BE2C (cell line): ENCODE data around the gene CX3CR1.
A peak's percentile ranks its signal among the peaks of the same experiment; 100 is the strongest.

ENCODE experiments used
- DNase-seq: peaks from one replicate; pipeline ENCODE4 v3.0.0-alpha.2; 2020
- H3K27me3 ChIP-seq: fragments of 250-450 bp; sonication (Bioruptor Pico); 2 replicates; pipeline ENCODE4 v1.5.1; 2020; ENCODE audit warnings: mild to moderate bottlenecking
- H3K36me3 ChIP-seq: fragments of 250-450 bp; sonication (Bioruptor Pico); 2 replicates; pipeline ENCODE4 v1.5.1; 2020; ENCODE audit warnings: mild to moderate bottlenecking
- H3K4me1 ChIP-seq: fragments of 250-450 bp; sonication (Bioruptor Pico); 2 replicates; pipeline ENCODE4 v1.5.1; 2020
- H3K4me3 ChIP-seq: 2 replicates; pipeline ENCODE4 v1.5.1; 2011; ENCODE audit warnings: low read depth, low read length
- H3K9me3 ChIP-seq: fragments of 250-450 bp; sonication (Bioruptor Pico); 2 replicates; pipeline ENCODE4 v1.5.1; 2020
- CTCF ChIP-seq: IDR thresholded peaks from 2 replicates; pipeline ENCODE4 v1.5.1; 2012; ENCODE audit warnings: mild to moderate bottlenecking, low read depth, low read length

The CX3CR1 gene

GRCh38 chr3:39294446-39295183 lies 14.8 kb upstream of the CX3CR1 start:
- no peak overlapping the region for H3K4me3 ChIP-seq

GRCh38 chr3:39292961-39293360 lies 13.1 kb upstream of the CX3CR1 start:
- Histone ChIP-seq H3K9me3 (no peaks in the 10 kb centered on the region), H3K4me1 (no peaks in the 10 kb centered on the region), H3K27me3 (no peaks in the 10 kb centered on the region), H3K36me3 (no peaks in the 10 kb centered on the region), H3K4me3 (no peak overlapping the region)
- no peak for TF ChIP-seq CTCF
- DNase-seq: no peak

More at GRCh38 chr3:39294446-39295183, 14.8 kb upstream of the CX3CR1 start:
- no peak for DNase-seq
- Histone ChIP-seq H3K36me3 (no peaks in the 10 kb centered on the region), H3K9me3 (no peaks in the 10 kb centered on the region), H3K27me3 (no peaks in the 10 kb centered on the region), H3K4me1 (no peaks in the 10 kb centered on the region)
- TF ChIP-seq CTCF: no peak

GRCh38 chr3:39291903-39292329 lies 12.1 kb upstream of the CX3CR1 start:
- Histone ChIP-seq H3K4me1 (no peaks in the 10 kb centered on the region), H3K27me3 (no peaks in the 10 kb centered on the region), H3K9me3 (no peaks in the 10 kb centered on the region), H3K36me3 (no peaks in the 10 kb centered on the region), H3K4me3 (no peak overlapping the region)
- DNase-seq: peak; percentile 58
- peak; percentile 77 for TF ChIP-seq CTCF

GRCh38 chr3:39290255-39290654 lies 10.4 kb upstream of the CX3CR1 start:
- no peaks in the 10 kb centered on the region for H3K4me1 ChIP-seq
- no peaks in the 10 kb centered on the region for H3K36me3 ChIP-seq
- no peaks in the 10 kb centered on the region for H3K9me3 ChIP-seq
- H3K27me3 ChIP-seq: no peaks in the 10 kb centered on the region
- no peak overlapping the region for H3K4me3 ChIP-seq
- TF ChIP-seq CTCF: no peak
- DNase-seq: no peak

- Histone ChIP-seq H3K4me3 (no peak overlapping the region), H3K36me3 (no peaks in the 10 kb centered on the region), H3K27me3 (no peaks in the 10 kb centered on the region), H3K4me1 (no peaks in the 10 kb centered on the region), H3K9me3 (no peaks in the 10 kb centered on the region)
- no peak for TF ChIP-seq CTCF
- DNase-seq: no peak
Measured at GRCh38 chr3:39289107-39289506, 9.3 kb upstream of the CX3CR1 start.

GRCh38 chr3:39288300-39288808 lies 8.5 kb upstream of the CX3CR1 start:
- H3K4me3 ChIP-seq: no peak overlapping the region
- TF ChIP-seq CTCF: peak; percentile 86
- no peaks in the 10 kb centered on the region for H3K27me3 ChIP-seq
- no peaks in the 10 kb centered on the region for H3K36me3 ChIP-seq
- peak; percentile 78 for DNase-seq
- no peaks in the 10 kb centered on the region for H3K4me1 ChIP-seq
- no peaks in the 10 kb centered on the region for H3K9me3 ChIP-seq
